HG02763 (cell line): ENCODE data around the gene KRT85.
"Not testable (repeated sequence)": the region's sequence is repeated elsewhere in the genome, so short reads cannot be mapped to it uniquely, and the experiment has no call there.

ENCODE experiments used
- ATAC-seq: cut with Tn5 transposase; IDR thresholded peaks from one replicate; pipeline ENCODE4 v1.9.1; 2021; ENCODE audit warnings: mild to moderate bottlenecking, moderate library complexity; ENCODE audit not compliant: unreplicated experiment

KRT85 gene

DNA sequence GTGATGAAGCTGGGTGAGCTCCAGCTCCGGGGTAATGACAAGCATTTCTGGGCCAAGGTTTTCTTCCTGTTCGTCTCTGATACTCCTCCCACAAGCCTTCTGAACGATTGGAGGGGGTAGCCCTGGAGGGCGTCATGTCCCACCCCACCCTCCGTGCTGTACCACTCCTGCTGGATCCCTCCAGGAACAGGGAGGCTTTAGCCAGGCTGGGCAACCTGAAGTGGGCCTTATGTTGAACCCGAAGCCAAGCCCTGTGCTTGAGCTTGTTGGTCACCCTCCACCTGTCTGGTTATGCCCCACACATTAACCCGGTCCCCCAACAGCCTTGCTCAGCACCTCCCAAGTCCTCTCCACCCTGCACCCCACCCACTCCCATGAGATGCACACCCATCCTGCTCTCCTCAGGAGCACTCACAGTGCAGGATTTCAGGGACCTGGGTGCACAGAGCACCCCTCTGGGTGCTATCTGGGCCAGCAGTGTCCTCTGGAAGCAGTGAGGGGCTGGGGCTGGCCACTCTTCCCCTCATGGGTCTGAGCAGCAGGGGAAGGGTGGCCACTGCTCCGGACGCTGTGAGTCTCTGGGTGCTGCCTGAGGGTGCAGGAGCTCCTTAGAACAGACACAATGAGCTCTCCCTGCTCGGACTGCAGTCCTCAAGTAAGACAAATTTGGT is 39.3 kb downstream of the KRT85 start:
- no peak for ATAC-seq

DNA sequence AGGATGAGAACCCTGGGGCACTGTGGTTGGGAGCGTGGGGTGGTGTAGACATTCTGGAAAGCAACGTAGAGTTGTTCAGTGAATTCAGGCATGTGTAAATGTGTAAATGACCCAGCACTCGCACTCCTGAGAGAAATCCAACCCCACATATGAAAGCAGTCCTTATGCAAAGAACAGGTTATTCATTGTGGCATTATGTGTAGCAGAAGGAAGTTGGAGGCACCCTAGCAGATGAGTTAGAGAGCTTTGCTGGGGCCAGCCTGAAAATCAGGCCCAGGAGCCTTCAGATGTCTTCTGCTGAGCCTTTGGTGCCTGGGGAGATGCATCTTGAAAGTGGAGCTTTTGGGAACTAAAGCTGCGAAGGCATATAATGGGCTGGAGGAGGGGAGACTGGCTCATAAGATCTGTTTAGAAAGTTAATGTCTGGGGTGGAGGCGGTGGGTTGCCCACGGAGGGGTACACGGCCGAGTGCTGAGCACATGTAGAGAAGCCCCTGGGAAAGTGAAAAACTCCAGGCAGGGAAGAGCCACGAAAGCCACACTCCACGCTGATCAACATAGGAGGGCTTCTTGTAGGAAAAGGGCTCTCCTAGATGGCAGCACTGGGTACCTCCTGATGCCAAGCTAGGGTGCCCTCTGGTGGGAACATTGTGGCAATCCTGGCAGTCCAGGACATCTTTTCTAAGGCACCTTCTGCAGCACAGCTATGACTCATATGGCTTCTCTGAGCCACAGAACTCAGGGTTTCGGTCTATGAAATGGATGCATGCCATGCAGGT is 40.0 kb downstream of the KRT85 start:
- peak; percentile 83 for ATAC-seq

- ATAC-seq, result no peak
These were observed 43.2 kb downstream of the KRT85 start for GRCh38 chr12:52324153-52324444.

DNA sequence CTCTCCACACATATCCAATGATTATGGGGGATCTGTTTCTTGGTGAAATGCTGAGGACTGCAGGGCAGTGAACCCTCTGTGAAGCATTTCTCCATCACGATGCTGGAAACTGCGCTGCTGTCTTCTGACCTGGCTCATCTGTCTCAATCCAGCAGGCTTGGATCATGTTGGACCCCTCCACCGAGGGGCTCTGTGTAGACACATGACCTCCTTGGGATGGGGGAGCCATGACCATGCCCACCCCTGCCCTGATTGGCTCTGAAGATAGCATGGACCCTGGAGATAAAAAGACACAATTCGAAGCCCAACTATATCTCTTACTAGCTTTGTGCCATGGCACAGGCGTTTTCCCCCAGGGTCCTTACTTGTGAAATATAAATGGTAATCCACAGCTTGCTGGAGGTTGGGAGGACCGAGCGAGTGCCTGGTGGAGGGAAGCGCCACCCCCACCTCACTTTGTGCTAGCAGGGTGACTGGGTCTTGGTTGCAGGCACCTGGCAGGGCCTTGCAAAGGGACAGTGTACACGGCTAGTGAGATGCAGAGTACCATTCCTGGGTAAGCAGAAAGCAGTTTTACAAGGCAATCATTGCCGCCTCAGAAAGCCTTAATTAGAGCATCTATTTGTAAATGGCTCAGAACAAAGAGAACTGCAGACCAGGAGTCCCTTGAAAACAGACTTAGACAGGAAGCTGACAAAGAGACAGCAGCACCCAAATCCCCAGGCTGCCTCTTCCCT is 43.7 kb downstream of the KRT85 start:
- ATAC-seq, result no peak

DNA sequence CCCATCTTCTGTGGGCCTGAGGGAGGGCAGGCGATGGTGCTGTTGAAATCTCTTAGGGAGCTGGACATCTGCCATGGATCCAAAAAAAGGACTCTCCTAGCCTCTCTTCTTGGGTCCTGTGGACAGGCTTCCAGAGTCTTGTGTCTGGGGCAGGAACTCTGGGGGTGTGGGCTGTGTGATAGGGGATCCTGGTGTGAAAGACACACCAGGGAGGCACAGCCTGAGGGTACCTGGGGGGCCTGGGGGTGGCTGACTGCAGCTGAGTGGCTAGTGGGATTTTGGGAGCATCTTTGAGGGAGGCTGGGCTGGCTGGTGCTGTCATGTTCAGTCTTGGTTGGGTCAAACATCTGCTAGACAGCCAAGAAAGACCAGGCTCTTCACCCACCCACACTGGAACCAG is 44.3 kb downstream of the KRT85 start:
- ATAC-seq, result no peak

DNA sequence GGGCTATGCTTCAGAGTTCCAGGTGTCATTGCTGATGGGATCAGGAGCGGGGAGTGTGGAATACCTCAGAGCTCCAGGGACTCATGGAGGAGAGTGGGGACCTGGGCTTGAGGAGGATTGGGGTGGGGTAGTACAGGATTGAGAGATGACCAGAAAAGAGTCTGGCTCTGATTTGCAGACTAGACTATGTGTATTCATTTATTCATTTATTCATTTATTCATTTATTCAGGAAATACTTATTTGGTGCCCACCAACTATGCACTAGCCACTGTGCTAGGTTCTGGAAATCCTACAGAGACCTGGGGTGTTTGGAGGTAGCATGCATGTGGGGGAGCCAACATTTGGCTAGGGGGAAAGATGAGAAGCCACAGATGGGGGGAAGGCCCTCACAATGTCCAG is 45.2 kb downstream of the KRT85 start:
- no peak for ATAC-seq

DNA sequence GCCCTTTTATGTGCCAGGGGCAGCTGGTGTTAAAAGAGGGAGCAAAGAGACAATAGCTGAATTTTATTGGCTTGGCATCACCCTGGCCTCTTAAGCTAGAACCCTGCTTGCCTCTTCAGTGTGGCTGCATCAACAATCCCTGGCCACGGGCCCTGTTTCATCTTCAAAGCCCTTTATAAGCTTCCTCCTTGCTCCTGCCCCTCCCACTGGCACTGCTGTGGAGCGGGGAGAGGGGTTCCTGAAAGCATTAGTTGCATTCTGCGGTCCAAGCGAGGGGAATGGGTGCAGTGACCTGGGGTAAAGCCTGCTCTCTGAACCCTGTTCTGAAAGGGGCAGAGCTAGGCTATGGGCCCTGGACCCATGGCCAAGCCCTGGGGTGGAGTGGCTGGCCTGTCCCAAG is 45.9 kb downstream of the KRT85 start:
- ATAC-seq, result no peak

DNA sequence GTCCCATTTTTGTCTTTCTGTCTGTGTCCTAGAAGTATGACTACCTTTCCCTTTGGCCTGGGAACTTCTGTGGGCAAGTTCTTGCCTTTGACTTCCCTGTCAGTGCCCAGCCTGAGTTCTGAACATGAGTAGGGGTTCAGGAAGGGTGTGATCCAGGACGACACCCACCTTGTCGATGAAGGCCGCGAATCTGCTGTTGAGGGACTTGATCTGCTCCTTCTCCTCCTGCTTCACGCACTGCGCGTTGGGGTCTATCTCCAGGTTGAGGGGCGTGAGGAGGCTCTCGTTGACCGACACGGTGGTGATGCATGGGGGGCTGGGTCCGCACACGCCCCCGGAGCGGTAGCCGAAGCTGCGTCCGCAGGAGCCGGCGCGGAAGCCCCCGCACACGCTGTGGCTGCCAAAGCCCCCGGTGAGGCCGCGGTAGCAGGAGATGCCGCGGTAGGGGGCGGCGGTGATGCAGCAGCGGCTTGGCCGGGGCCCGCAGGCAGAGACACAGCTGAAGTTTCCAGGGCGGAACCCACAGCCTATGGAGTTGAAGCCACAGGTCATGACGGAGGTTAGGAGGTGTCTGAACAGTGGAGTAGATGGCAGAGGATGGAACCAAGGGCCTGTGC is 46.4 kb downstream of the KRT85 start, which contains the start of gene KRT83:
KRT83 (minus strand) TSS at position 615 of the 617 bp plus-strand sequence; CDS start at position 552, 63 bp downstream.
- no peak for ATAC-seq

- ATAC-seq, result no peak
These were observed 48.2 kb downstream of the KRT85 start for GRCh38 chr12:52319097-52319496.

GRCh38 chr12:52318241-52318990 is 48.9 kb downstream of the KRT85 start:
- no peak for ATAC-seq

GRCh38 chr12:52317468-52318052 is 49.7 kb downstream of the KRT85 start:
- no peak for ATAC-seq

DNA sequence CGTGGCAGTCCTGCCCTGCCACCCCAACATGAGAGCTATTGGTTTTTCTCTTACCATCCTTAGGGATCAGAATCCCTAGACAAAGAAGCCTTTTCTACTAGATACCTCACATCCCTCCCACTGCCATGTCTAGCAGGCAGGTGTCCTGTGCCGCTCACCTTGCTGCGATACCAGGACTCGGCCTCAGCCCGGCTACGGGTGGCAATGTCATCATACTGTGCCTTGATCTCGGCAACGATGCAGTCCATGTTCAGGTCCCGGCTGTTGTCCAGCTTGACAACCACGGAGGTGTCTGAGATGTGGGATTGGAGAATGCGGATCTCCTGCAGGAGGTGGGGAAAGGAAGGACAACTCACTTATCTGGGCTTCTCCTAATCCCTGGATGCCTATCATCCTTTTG is 50.6 kb downstream of the KRT85 start:
- ATAC-seq, result no peak

DNA sequence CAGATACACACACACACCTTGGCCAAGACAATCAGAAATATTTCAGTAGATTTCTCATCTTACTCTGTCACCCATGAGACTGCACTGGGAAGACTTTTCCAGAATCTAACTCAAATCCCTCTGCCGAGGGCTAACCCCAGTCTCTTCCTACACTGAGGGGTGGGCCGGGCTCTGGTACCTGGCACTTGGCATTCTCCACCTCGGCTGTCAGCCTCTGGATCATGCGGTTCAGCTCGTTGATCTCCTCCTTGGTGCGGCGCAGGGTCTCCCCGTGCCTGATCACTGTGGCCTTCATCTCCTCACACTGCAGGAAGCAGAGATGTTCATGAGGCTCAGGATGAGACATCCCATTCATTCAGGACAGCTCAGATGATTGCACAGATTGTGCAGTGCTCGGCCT is 51.0 kb downstream of the KRT85 start:
- no peak for ATAC-seq

DNA sequence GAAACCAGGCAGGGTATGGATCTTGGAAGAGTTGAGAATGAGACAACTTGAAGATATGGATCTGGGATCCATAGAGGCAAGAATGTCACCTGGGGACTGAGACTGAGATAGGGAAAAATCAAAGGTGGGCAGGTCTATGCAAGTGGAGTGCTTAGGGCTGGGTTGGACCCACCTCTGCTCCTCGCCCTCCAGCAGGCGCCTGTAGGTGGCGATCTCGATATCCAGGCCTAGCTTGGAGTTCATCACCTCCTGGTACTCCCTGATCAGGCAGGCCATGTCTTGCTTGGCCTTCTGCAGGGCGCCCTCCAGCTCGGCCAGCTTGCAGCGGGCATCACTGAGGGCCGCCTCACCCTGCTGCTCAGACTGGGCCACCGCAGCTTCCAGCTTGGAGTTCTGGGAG is 51.6 kb downstream of the KRT85 start:
- ATAC-seq, result not testable (repeated sequence)

- no peak for ATAC-seq
These were observed 52.8 kb downstream of the KRT85 start for GRCh38 chr12:52314511-52314910.

GRCh38 chr12:52313926-52314325 is 53.4 kb downstream of the KRT85 start:
- no peak for ATAC-seq

DNA sequence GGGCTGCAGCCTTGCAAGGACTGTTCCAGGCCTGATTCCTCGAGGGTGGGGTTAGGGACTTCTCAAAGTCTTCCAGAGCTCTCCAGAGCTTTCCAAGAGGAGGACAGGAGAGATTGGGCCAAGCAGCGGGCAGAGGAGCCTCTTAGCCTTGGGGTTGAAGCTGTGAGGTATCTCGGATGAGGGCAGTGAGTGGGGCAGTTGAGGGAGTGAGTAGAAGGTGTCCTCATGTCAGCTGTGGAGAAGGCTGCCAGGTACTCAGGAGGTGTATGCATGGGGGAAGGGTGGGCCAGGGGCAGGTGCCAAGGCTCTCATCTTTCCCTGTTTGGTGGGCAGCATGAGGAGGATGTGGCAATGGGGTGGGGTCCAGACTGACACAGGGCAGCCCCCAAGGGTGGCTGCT is 53.8 kb downstream of the KRT85 start:
- ATAC-seq, result no peak

DNA sequence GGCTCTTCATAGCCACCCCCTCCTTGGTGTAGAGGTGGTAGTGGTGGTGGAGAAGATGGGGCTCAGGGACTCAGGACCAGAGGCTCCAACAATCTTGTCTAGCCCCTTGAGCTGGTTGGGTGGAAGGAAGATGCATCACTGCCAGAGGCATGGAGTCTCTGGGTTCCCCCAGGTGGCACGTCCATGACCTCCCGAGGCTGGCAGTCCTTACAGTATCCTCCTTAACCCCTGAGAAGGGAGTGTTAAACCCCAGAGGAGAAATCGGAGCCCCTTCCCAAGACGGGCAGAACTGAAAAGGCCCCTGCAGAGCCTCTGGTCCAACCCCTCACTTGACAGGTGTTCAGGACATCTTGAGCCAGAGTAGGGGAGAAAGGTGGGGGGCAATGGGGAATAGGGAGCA is 55.2 kb downstream of the KRT85 start:
- ATAC-seq, result no peak

- ATAC-seq, result no peak
These were observed 56.0 kb downstream of the KRT85 start for GRCh38 chr12:52311285-52311648.

DNA sequence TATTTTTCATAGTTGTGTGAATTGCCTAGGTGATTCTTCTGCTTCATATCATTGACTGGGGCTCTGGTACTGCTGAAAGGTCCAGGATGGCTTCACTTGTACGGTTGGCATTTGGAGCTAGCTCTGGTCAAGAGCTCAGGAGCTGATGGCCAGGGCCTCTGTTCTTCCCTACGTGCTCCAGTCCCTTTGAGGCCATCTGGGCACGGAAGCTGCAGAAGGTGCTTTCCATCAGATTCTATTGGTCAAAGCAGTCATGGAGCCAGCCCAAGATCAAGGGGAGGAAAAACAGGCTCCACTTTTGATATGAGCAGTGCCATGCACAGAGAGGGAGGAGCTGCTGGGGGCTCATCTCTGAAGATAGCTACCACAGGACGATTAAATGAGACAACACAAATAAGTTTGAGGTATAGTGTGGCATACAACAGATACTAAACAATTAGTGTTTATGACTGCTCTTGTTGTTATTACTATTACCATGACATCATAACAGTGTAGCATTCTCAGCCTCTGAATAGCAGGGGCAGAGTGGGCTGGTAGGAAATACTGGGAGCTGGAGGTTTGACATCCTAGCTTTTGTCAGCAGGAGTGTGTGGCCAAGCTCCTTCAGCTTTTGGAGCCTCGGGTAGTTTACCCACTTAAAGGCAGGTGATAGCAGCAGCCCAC is 56.5 kb downstream of the KRT85 start:
- no peak for ATAC-seq
